ENCODE results near the gene ARSI. TPM values are rescaled to one million over a fixed set of nuclear protein-coding genes. Genes with fewer than 3 reads are reported as not detected.

ARSI gene
- total and polyA plus RNA-seq, 2 of the 13 experiments (the other 11 are each of a cell fraction or from before 2014, with no cell fraction given) = 4.2 to 33.9 TPM

DNA sequence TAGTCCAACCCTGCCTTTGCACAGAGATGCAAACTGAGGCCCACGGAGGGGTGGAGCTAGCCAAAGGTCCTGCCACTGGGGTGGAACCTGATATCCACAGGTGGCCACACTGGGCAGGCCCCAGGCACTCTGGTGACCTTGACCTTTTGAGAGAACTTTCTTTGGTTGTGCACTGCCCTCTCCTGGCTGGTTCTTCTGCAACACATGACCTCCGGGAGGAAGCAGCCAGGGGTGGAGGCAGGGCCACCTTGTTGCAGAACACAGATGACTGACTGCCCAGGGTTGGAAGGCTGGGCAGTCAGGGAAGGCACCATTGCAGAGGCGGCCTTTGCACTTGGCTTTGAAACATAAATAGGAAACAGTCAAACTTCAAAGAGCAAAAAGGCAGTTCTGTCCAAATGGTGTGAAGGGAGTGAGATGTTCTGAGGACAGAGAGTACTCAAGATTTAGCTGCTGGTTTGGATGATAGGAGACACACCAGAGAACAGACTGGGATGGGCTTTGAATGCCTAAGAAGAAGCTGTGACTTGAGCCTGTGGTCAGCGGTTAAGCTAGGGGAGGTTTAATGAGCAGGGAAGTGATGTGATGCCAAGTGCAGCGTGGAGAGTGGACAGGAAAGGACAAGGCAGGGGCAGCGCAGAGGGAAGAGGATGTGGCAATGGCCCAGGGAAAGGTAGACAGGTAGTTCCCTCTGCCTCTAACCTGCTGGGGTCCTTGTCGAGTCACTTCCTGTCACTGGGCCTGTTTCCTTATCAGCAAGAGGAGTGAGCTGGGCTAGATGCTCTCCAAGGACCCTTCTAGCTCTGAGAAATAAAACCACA is 48.0 kb upstream of the ARSI start (continued):
- no peak for TF ChIP-seq ZNF558 (CRISPR knock-in tag; IDR thresholded peaks at IDR 0.05; ENCODE audit: borderline replicate concordance)
- TF ChIP-seq, protein P1, sequence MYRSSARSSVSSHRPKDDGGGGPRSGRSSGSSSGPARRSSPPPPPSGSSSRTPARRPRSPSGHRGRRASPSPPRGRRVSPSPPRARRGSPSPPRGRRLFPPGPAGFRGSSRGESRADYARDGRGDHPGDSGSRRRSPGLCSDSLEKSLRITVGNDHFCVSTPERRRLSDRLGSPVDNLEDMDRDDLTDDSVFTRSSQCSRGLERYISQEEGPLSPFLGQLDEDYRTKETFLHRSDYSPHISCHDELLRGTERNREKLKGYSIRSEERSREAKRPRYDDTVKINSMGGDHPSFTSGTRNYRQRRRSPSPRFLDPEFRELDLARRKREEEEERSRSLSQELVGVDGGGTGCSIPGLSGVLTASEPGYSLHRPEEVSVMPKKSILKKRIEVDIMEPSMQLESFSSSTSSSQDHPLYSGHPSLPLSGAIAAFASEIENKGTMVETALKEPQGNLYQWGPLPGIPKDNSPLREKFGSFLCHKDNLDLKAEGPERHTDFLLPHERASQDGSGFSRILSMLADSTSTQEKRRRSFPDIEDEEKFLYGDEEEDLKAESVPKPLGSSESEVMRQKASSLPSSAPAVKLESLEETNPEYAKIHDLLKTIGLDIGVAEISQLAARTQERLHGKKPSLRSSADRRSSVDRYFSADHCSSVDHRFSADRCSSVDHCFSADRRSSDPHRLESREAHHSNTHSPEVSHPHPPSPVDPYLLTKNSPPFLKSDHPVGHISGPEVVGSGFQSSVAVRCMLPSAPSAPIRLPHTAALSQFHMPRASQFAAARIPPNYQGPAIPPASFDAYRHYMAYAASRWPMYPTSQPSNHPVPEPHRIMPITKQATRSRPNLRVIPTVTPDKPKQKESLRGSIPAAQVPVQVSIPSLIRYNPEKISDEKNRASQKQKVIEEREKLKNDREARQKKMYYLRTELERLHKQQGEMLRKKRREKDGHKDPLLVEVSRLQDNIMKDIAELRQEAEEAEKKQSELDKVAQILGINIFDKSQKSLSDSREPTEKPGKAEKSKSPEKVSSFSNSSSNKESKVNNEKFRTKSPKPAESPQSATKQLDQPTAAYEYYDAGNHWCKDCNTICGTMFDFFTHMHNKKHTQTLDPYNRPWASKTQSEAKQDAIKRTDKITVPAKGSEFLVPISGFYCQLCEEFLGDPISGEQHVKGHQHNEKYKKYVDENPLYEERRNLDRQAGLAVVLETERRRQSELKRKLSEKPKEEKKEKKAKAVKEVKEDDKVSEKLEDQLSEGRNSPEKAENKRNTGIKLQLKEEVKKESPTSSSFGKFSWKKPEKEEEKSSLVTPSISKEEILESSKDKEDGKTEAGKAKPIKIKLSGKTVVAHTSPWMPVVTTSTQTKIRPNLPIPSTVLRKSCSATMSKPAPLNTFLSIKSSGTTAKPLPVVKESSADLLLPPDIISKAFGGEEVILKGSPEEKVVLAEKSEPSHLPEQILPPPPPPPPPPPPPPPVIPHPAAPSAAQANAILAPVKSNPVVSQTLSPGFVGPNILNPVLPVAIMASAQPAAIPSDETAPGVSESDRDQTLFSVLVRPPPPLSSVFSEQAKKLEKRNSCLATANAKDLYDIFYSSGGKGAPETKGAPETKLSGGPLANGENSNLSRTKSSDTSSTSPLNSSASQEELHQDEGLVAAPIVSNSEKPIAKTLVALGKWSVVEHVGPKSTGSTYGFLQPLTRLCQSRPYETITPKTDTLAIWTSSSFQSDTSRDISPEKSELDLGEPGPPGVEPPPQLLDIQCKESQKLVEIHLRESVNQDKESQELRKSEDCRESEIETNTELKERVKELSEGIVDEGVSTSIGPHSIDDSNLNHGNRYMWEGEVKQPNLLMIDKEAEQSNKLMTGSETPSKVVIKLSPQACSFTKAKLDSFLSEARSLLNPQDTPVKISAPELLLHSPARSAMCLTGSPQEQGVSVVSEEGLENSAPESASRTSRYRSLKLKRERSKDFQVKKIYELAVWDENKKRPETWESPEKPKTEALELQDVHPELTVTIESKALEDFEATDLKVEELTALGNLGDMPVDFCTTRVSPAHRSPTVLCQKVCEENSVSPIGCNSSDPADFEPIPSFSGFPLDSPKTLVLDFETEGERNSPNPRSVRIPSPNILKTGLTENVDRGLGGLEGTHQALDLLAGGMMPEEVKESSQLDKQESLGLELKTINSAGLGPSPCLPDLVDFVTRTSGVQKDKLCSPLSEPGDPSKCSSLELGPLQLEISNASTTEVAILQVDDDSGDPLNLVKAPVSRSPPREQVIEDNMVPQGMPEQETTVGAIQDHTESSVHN (CRISPR knock-in tag; IDR thresholded peaks at IDR 0.05) = no peak
- TF ChIP-seq DR1 (CRISPR knock-in tag; IDR thresholded peaks at IDR 0.05) = no peak
- TF ChIP-seq, protein P2, sequence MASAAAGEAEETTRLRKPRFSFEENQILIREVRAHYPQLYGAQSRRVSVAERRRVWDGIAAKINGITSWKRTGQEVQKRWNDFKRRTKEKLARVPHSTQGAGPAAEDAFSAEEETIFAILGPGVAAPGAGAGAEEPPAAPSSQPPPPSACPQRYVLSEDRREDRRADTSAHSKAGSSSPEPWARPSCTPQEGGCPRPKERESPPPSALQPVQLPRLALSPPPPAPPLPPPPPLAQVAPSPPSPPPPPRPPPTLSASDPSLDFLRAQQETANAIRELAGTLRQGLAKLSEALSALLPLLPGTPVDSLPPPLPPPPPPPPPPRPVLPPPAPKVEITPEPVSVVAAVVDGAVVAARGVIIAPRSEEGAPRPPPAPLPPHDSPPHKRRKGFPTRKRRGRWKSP (CRISPR knock-in tag; IDR thresholded peaks at IDR 0.05) = no peak
- TF ChIP-seq MAF1 (CRISPR knock-in tag; IDR thresholded peaks at IDR 0.05; ENCODE audit: borderline replicate concordance) = no peak
- TF ChIP-seq KLF15 (CRISPR knock-in tag; IDR thresholded peaks at IDR 0.05; ENCODE audit: borderline replicate concordance) = no peak
- no peak for TF ChIP-seq SRF (IDR thresholded peaks at IDR 0.05; ENCODE audit: low read depth, low read length)
- TF ChIP-seq, protein P3, sequence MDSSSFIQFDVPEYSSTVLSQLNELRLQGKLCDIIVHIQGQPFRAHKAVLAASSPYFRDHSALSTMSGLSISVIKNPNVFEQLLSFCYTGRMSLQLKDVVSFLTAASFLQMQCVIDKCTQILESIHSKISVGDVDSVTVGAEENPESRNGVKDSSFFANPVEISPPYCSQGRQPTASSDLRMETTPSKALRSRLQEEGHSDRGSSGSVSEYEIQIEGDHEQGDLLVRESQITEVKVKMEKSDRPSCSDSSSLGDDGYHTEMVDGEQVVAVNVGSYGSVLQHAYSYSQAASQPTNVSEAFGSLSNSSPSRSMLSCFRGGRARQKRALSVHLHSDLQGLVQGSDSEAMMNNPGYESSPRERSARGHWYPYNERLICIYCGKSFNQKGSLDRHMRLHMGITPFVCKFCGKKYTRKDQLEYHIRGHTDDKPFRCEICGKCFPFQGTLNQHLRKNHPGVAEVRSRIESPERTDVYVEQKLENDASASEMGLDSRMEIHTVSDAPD (CRISPR knock-in tag; IDR thresholded peaks at IDR 0.05) = peak; percentile 78
- TF ChIP-seq ZNF7 (CRISPR knock-in tag; IDR thresholded peaks at IDR 0.05) = no peak
- TF ChIP-seq, protein P4, sequence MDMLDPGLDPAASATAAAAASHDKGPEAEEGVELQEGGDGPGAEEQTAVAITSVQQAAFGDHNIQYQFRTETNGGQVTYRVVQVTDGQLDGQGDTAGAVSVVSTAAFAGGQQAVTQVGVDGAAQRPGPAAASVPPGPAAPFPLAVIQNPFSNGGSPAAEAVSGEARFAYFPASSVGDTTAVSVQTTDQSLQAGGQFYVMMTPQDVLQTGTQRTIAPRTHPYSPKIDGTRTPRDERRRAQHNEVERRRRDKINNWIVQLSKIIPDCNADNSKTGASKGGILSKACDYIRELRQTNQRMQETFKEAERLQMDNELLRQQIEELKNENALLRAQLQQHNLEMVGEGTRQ (IDR thresholded peaks at IDR 0.05; ENCODE audit: low read depth, low read length) = peak; percentile 64
- TF ChIP-seq, protein P4 (CRISPR knock-in tag; IDR thresholded peaks at IDR 0.05; ENCODE audit: borderline replicate concordance) = no peak
- no peak for TF ChIP-seq ZNF136 (CRISPR knock-in tag; IDR thresholded peaks at IDR 0.05; ENCODE audit: low read depth)
- TF ChIP-seq SNRNP70 (IDR thresholded peaks at IDR 0.05; ENCODE audit: low read depth, low read length) = no peak
- TF ChIP-seq ZNF263 (CRISPR knock-in tag; IDR thresholded peaks at IDR 0.05) = 0 out of 2 replicates have a peak, but pooled peaks have one; percentile 42
- TF ChIP-seq IKZF4 (CRISPR knock-in tag; IDR thresholded peaks at IDR 0.05; ENCODE audit: borderline replicate concordance, low read depth, not compliant biosample characterization) = no peak
- no peak for TF ChIP-seq TP53 (CRISPR knock-in tag; conservative IDR thresholded peaks at IDR 0.05)
